ENCODE results near the gene STUM.

DNA sequence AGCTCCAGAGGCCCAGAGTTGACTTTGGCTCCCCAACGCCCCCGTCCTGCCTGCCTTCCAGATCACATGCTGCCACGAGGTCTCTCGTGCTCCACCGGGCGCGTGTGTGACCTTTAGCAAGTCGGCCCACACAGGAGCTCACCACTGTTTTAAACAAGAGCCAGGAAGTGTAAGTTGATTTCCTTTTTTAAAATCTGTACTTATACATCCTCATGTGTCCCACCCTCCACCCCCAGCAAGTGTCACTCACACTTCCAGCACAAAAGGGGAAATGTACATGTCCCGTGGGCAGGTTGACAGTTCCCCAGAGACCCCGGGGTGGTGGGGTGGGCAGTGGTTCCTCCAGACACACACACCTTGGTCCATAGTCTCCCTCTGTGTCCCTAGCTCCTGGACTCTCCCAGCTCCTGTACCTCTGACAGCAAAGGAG, 84.4 kb downstream of the STUM start:
- TF ChIP-seq NRF1 (IDR thresholded peaks at IDR 0.05; ENCODE audit: low read depth, low read length): no peak
- no peak for TF ChIP-seq EP300 (IDR thresholded peaks at IDR 0.05; ENCODE audit: borderline replicate concordance in 1 of 2, low read depth in 1 of 2, low read length in 1 of 2)
- TF ChIP-seq, protein P1, sequence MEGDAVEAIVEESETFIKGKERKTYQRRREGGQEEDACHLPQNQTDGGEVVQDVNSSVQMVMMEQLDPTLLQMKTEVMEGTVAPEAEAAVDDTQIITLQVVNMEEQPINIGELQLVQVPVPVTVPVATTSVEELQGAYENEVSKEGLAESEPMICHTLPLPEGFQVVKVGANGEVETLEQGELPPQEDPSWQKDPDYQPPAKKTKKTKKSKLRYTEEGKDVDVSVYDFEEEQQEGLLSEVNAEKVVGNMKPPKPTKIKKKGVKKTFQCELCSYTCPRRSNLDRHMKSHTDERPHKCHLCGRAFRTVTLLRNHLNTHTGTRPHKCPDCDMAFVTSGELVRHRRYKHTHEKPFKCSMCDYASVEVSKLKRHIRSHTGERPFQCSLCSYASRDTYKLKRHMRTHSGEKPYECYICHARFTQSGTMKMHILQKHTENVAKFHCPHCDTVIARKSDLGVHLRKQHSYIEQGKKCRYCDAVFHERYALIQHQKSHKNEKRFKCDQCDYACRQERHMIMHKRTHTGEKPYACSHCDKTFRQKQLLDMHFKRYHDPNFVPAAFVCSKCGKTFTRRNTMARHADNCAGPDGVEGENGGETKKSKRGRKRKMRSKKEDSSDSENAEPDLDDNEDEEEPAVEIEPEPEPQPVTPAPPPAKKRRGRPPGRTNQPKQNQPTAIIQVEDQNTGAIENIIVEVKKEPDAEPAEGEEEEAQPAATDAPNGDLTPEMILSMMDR (IDR thresholded peaks at IDR 0.05): no peak
- TF ChIP-seq TAF1 (IDR thresholded peaks at IDR 0.05; ENCODE audit: borderline replicate concordance, low read depth, low read length): no peak
- TF ChIP-seq EZH2phosphoT487 (IDR thresholded peaks at IDR 0.05; ENCODE audit: borderline replicate concordance, low read depth): no peak
- no peak for TF ChIP-seq RCOR1 (IDR thresholded peaks at IDR 0.05; ENCODE audit: low read length)
- TF ChIP-seq, protein P2, sequence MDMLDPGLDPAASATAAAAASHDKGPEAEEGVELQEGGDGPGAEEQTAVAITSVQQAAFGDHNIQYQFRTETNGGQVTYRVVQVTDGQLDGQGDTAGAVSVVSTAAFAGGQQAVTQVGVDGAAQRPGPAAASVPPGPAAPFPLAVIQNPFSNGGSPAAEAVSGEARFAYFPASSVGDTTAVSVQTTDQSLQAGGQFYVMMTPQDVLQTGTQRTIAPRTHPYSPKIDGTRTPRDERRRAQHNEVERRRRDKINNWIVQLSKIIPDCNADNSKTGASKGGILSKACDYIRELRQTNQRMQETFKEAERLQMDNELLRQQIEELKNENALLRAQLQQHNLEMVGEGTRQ (IDR thresholded peaks at IDR 0.05; ENCODE audit: borderline replicate concordance, low read depth, low read length): no peak
- TF ChIP-seq POLR2AphosphoS5 (IDR thresholded peaks at IDR 0.05; ENCODE audit: low read depth, low read length): no peak
- TF ChIP-seq, protein P3, sequence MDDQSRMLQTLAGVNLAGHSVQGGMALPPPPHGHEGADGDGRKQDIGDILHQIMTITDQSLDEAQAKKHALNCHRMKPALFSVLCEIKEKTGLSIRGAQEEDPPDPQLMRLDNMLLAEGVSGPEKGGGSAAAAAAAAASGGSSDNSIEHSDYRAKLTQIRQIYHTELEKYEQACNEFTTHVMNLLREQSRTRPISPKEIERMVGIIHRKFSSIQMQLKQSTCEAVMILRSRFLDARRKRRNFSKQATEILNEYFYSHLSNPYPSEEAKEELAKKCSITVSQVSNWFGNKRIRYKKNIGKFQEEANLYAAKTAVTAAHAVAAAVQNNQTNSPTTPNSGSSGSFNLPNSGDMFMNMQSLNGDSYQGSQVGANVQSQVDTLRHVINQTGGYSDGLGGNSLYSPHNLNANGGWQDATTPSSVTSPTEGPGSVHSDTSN (IDR thresholded peaks at IDR 0.05): no peak
- no peak for TF ChIP-seq RFX5 (IDR thresholded peaks at IDR 0.05; ENCODE audit: low read length)
